Keratinocyte (primary cell): Measurements from ENCODE around the gene PLD1. TPM values are rescaled to one million over a fixed set of nuclear protein-coding genes. Genes with fewer than 3 reads are reported as not detected.

Experiments
- DNase-seq: peaks from one replicate; pipeline ENCODE4 v3.0.0-alpha.2; 2011; ENCODE audit warnings: low read depth, missing footprints, low spot score
- FAIRE-seq: peaks from 2 replicates; lab custom pipeline; 2011; peaks lifted over from hg19 to GRCh38; lab: Jason Lieb, UNC
- H2AFZ ChIP-seq: 2 replicates; pipeline ENCODE4 v1.6.0; 2012; ENCODE audit warnings: low read length, control low read depth, inconsistent platforms; ENCODE audit not compliant: control insufficient read depth
- H3K27ac ChIP-seq: 2 replicates; pipeline ENCODE4 v1.5.1; 2011; ENCODE audit warnings: low read length; ENCODE audit not compliant: control insufficient read depth, insufficient read depth
- H3K27me3 ChIP-seq: 3 replicates; pipeline ENCODE4 v1.6.0; 2011; ENCODE audit warnings: low read length; ENCODE audit not compliant: control insufficient read depth, insufficient read depth; ENCODE audit errors: extremely low read depth
- H3K36me3 ChIP-seq, 2 experiments: 2 replicates in 1 of 2; 3 replicates in 1 of 2; pipeline ENCODE4 v1.5.1; 2011; ENCODE audit warnings: low read length in 2 of 2, mild to moderate bottlenecking in 1 of 2; ENCODE audit not compliant: control insufficient read depth in 2 of 2, insufficient read depth in 2 of 2; ENCODE audit errors: extremely low read depth in 1 of 2
- H3K4me1 ChIP-seq: 3 replicates; pipeline ENCODE4 v1.5.1; 2011; ENCODE audit warnings: low read length; ENCODE audit not compliant: control insufficient read depth, insufficient read depth; ENCODE audit errors: extremely low read depth
- H3K4me2 ChIP-seq: 3 replicates; pipeline ENCODE4 v1.6.0; 2011; ENCODE audit warnings: low read depth, low read length; ENCODE audit not compliant: control insufficient read depth, insufficient read depth; ENCODE audit errors: extremely low read depth
- H3K4me3 ChIP-seq, 3 experiments: fragments of 200-600 bp in 1 of 3; sonication (generic) in 1 of 3; 2 replicates in 2 of 3; 3 replicates in 1 of 3; pipeline ENCODE4 v1.5.1; 2011 to 2016; ENCODE audit warnings: low read length in 3 of 3, mild to moderate bottlenecking in 3 of 3, control low read depth in 2 of 3, inconsistent platforms in 1 of 3, low read depth in 1 of 3, mixed read lengths in 1 of 3, mixed run types in 1 of 3, moderate library complexity in 1 of 3; ENCODE audit not compliant: control insufficient read depth in 2 of 3, insufficient read depth in 2 of 3; ENCODE audit errors: extremely low read depth in 1 of 3
- H3K79me2 ChIP-seq: 2 replicates; pipeline ENCODE4 v1.6.0; 2012; ENCODE audit warnings: low read length; ENCODE audit not compliant: control insufficient read depth, insufficient read depth
- H3K9ac ChIP-seq: 3 replicates; pipeline ENCODE4 v1.6.0; 2011; ENCODE audit warnings: low read length; ENCODE audit not compliant: control insufficient read depth, insufficient read depth; ENCODE audit errors: extremely low read depth
- H3K9me1 ChIP-seq: 3 replicates; pipeline ENCODE4 v1.6.0; 2011; ENCODE audit warnings: low read length; ENCODE audit not compliant: control insufficient read depth, insufficient read depth; ENCODE audit errors: extremely low read depth
- H3K9me3 ChIP-seq: 2 replicates; pipeline ENCODE4 v1.5.1; 2012; ENCODE audit warnings: low read depth, low read length; ENCODE audit not compliant: control insufficient read depth
- H4K20me1 ChIP-seq: 3 replicates; pipeline ENCODE4 v1.6.0; 2011; ENCODE audit warnings: low read length; ENCODE audit not compliant: control insufficient read depth, insufficient read depth; ENCODE audit errors: extremely low read depth
- CTCF ChIP-seq, 3 experiments: IDR thresholded peaks in 1 of 3; conservative IDR thresholded peaks in 1 of 3; optimal IDR thresholded peaks in 1 of 3; 2 replicates in 2 of 3; 3 replicates in 1 of 3; pipeline versions ENCODE3 to v1.5.1; 2011; ENCODE audit warnings: low read length in 3 of 3, mild to moderate bottlenecking in 3 of 3, moderate library complexity in 2 of 3, control low read depth in 1 of 3, inconsistent platforms in 1 of 3; ENCODE audit not compliant: insufficient read depth in 2 of 3; ENCODE audit errors: extremely low read depth in 1 of 3
- EZH2 ChIP-seq: IDR thresholded peaks from one replicate; pipeline ENCODE4 v1.6.1; 2012; ENCODE audit warnings: inconsistent platforms, mild to moderate bottlenecking, low read length, moderate library complexity
- dilution Hi-C: fragments of 300-500 bp; cut with MboI; formaldehyde crosslinking; loops from one replicate; pipeline ENCODE4 v1.7.0; 2020; ENCODE audit warnings: low sequenced_read_pairs; ENCODE audit not compliant: extremely low pct_ligation_motif_present
- polyA plus RNA-seq, 5 experiments: library from polyadenylated mRNA; depleted of rRNA in 3 of 5; stranded (reverse) in 3 of 5; stranded (forward) in 1 of 5; unstranded in 1 of 5; fragments of >200 nt; gene quantifications; 1 replicate in 1 of 5; 2 replicates in 3 of 5; 3 replicates in 1 of 5; pipeline versions ENCODE4 v1.2.1 to v1.2.3, GENCODE V29; 2011 to 2012; ENCODE audit warnings: missing spikeins in 2 of 5, low read depth in 1 of 5, low replicate concordance in 1 of 5

Gene PLD1
- polyA plus RNA-seq, 1 donor (not counting 4 experiments of a cell fraction or from before 2014, with no cell fraction given), result 14.7 TPM

- no peak overlapping the region for H3K4me3 ChIP-seq
- H3K27me3 ChIP-seq, result no peaks in the 10 kb centered on the region
- no peaks in the 10 kb centered on the region for H3K36me3 ChIP-seq
- no peaks in the 10 kb centered on the region for H3K9me3 ChIP-seq
- no peak overlapping the region for H2AFZ ChIP-seq
- H3K9me1 ChIP-seq, result no peaks in the 10 kb centered on the region
- H3K27ac ChIP-seq, result no peak overlapping the region
- no peak for DNase-seq
- H3K9ac ChIP-seq, result no peak overlapping the region
- dilution Hi-C loops, result no loop called here
- TF ChIP-seq CTCF (optimal IDR thresholded peaks at IDR 0.05 in 1 of 3, IDR thresholded peaks at IDR 0.05 in 1 of 3, conservative IDR thresholded peaks at IDR 0.05 in 1 of 3; ENCODE audit: extremely low read depth in 1 of 3, insufficient read depth in 2 of 3, low read length in 3 of 3), result no peak
- no peak for TF ChIP-seq EZH2
- no peak for FAIRE-seq
- no peaks in the 10 kb centered on the region for H4K20me1 ChIP-seq
- no peaks in the 10 kb centered on the region for H3K79me2 ChIP-seq
- peaks cover 40% of the 10 kb centered on the region for H3K4me1 ChIP-seq
- no peak overlapping the region for H3K4me2 ChIP-seq
Observed at GRCh38 chr3:171755656-171756055, 54.6 kb downstream of the PLD1 start.

- DNase-seq (no peak), FAIRE-seq (no peak)
- no peaks in the 10 kb centered on the region for H3K79me2 ChIP-seq
- H3K36me3 ChIP-seq, result no peaks in the 10 kb centered on the region
- no peak overlapping the region for H3K4me2 ChIP-seq
- peaks cover 40% of the 10 kb centered on the region for H3K4me1 ChIP-seq
- H3K27me3 ChIP-seq, result no peaks in the 10 kb centered on the region
- H3K27ac ChIP-seq, result peak overlapping the region; percentile 97
- no peak overlapping the region for H2AFZ ChIP-seq
- H3K9ac ChIP-seq, result no peak overlapping the region
- dilution Hi-C loops, result no loop called here
- H3K9me1 ChIP-seq, result no peaks in the 10 kb centered on the region
- H4K20me1 ChIP-seq, result no peaks in the 10 kb centered on the region
- H3K9me3 ChIP-seq, result no peaks in the 10 kb centered on the region
- TF ChIP-seq CTCF (optimal IDR thresholded peaks at IDR 0.05 in 1 of 3, IDR thresholded peaks at IDR 0.05 in 1 of 3, conservative IDR thresholded peaks at IDR 0.05 in 1 of 3; ENCODE audit: extremely low read depth in 1 of 3, insufficient read depth in 2 of 3, low read length in 3 of 3), result no peak
- no peak for TF ChIP-seq EZH2
- no peak overlapping the region for H3K4me3 ChIP-seq
Observed at GRCh38 chr3:171755015-171755589, 55.2 kb downstream of the PLD1 start.
